GM19023 (cell line): ENCODE data around the gene ZFHX3.

Source experiments
- ATAC-seq: cut with Tn5 transposase; IDR thresholded peaks from one replicate; pipeline ENCODE4 v1.9.1; 2021; ENCODE audit warnings: mild to moderate bottlenecking, moderate library complexity; ENCODE audit not compliant: unreplicated experiment

ZFHX3 gene

GRCh38 chr16:73041676-73042075 is 6.3 kb downstream of the ZFHX3 start:
- no peak for ATAC-seq

GRCh38 chr16:73040735-73041402 is 7.1 kb downstream of the ZFHX3 start:
- ATAC-seq: no peak

GRCh38 chr16:73040136-73040535 is 7.8 kb downstream of the ZFHX3 start:
- no peak for ATAC-seq

- ATAC-seq: no peak
These were observed 9.9 kb downstream of the ZFHX3 start for GRCh38 chr16:73037845-73038570.

- no peak for ATAC-seq
These were observed 10.6 kb downstream of the ZFHX3 start for GRCh38 chr16:73037331-73037745.

GRCh38 chr16:73036074-73036826 is 11.7 kb downstream of the ZFHX3 start:
- peak; percentile 70 for ATAC-seq

- no peak for ATAC-seq
These were observed 13.6 kb downstream of the ZFHX3 start for GRCh38 chr16:73034374-73034773.

GRCh38 chr16:73033271-73033998 is 14.5 kb downstream of the ZFHX3 start:
- ATAC-seq: no peak

- no peak for ATAC-seq
These were observed 15.2 kb downstream of the ZFHX3 start for GRCh38 chr16:73032541-73033270.

- ATAC-seq: no peak
These were observed 15.9 kb downstream of the ZFHX3 start for GRCh38 chr16:73031984-73032383.

GRCh38 chr16:73031155-73031866 is 16.6 kb downstream of the ZFHX3 start:
- no peak for ATAC-seq

- ATAC-seq: no peak
These were observed 19.1 kb downstream of the ZFHX3 start for GRCh38 chr16:73028721-73029361.

GRCh38 chr16:73028263-73028662 is 19.7 kb downstream of the ZFHX3 start:
- ATAC-seq: no peak

- ATAC-seq: no peak
These were observed 20.2 kb downstream of the ZFHX3 start for GRCh38 chr16:73027685-73028111.

- no peak for ATAC-seq
These were observed 20.9 kb downstream of the ZFHX3 start for GRCh38 chr16:73026754-73027684.

- no peak for ATAC-seq
These were observed 22.1 kb downstream of the ZFHX3 start for GRCh38 chr16:73025856-73026210.

- no peak for ATAC-seq
These were observed 22.6 kb downstream of the ZFHX3 start for GRCh38 chr16:73025151-73025855.
